ENCODE data around the gene DNAJB12.
A peak's percentile ranks its signal among the peaks of the same experiment; 100 is the strongest.
"Not testable (repeated sequence)": the region's sequence is repeated elsewhere in the genome, so short reads cannot be mapped to it uniquely, and the experiment has no call there.

DNAJB12 gene

GRCh38 chr10:72353028-72353964 is 1.4 kb downstream of the DNAJB12 start:
- no peak for DNase-seq (ENCODE audit: low read depth in 2 of 2)

DNA sequence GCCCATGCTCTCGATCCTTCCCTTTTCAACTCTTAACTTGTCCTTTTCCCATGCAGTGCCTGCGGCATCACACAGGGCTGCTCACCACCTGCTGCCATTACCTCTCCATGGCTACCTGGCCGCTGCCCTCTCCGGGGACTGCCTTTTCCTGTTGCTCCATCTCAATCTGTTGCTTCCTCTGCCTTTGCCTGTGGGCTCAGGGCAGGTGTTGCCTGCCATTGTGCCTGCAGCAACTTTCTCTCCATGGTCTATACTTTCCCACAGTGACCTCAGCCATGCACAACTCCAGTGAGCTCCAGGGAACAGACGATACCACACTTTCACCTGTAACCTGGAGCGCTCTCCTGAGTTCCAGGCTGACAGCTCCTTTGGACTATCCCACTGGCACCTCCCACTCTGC is 3.2 kb downstream of the DNAJB12 start:
- DNase-seq (ENCODE audit: low read depth in 2 of 2) = no peak

DNA sequence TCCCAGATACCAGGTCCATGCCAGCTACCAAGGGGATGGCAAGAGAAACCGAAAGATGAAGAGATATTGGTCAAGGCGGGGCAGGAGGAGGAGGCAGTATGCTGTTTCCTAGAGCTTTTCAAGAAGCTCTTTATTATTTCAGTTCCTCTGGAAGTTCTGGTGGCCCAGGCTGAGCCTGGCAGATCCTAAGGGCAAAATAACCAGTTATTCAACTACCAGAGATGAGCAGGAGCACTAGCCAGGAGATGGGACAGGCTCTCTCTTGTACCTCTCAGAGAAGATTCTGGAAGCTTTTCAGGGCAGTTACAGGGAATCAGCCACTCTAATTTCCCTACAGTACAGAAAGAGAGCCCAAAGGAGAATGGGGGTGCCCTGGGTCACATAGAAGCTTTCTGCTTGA is 5.3 kb downstream of the DNAJB12 start:
- no peak for DNase-seq (ENCODE audit: low read depth in 2 of 2)

- DNase-seq (ENCODE audit: low read depth in 2 of 2) = no peak
Observed at GRCh38 chr10:72348282-72348681, 6.4 kb downstream of the DNAJB12 start.

- DNase-seq (ENCODE audit: low read depth in 2 of 2) = not testable (repeated sequence)
Observed at GRCh38 chr10:72346117-72346516, 8.6 kb downstream of the DNAJB12 start.

DNA sequence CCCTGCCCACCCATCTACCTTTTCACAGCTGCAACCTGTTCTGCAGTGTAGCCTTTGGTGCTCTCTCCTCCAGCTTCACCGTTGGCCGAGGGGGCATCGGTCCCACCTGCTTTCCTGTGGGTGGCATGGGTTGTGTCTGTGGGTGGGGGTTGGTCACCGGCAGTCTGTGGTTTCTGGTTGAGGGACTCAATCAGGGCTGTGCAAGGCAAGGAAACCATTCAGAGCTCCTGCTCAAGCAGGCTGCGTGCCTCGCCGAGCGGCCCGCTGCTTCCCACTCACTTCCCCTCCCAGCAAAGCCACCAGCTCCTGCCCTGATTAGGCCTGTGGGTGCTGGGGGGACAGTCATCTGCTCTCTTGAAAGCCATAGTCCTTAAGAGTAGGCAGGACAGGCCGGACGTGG is 9.8 kb downstream of the DNAJB12 start:
- DNase-seq (ENCODE audit: low read depth in 2 of 2) = no peak

GRCh38 chr10:72342911-72343310 is 11.8 kb downstream of the DNAJB12 start:
- DNase-seq (ENCODE audit: low read depth in 2 of 2) = no peak

DNA sequence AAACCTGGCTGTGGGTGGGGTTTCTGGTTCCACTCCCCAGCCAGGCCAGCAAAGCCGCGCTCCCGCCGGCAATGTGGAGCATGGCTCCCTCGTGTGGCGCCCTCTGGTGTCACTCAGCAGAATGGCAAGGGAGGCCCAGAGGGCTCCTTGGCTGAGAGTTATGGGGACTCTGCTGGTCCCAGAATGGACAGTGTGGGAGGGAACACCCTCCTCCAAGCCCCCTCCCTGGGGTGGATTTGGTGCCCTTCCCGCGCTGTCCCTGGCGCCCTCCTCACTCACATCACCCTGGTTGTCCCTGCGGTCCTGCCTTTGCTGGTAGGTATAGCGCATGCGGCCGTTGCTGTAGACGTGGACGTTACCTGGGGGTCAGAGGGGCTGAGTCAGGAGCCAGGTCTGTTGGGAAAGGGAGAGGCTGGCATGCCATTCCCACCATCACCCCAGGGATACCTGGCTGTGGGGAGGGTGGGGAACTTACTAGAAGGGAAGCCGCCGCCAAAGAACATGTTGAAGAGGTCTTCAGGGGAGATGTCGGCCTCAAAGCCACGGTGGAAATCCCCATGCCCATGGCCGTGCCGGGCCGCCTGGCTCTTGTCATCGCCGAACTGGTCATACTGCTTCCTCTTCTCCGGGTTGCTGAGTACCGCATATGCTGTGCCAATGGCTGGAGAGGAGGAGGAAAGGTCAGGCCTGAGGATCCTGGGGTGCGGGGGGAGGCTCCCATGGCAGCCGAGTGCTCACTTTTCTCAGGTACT is 14.0 kb downstream of the DNAJB12 start:
- DNase-seq (ENCODE audit: low read depth in 2 of 2) = peak in 1 of 2 donors; percentile 59

- no peak for DNase-seq (ENCODE audit: low read depth in 2 of 2)
Observed at GRCh38 chr10:72338180-72338579, 16.5 kb downstream of the DNAJB12 start.

DNA sequence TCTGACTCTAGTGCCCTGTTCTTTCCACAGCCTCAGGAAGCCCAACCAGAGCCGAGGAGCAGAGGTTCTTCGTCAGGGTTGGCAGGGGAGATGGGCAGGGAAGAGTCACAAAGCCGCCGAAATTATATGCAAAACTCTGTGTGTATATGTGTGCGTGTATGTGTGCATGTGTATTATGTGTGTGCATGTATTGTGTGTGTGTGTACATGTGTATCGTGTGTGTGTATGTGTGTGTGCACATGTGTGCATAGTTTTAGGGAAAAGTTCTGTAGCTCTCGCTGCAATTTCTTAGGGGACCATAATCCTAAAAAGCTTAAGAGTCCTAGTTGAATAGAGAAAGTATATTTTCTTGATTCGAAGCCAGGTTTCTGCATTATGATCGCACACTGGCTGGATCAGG is 17.0 kb downstream of the DNAJB12 start:
- DNase-seq (ENCODE audit: low read depth in 2 of 2) = no peak

DNA sequence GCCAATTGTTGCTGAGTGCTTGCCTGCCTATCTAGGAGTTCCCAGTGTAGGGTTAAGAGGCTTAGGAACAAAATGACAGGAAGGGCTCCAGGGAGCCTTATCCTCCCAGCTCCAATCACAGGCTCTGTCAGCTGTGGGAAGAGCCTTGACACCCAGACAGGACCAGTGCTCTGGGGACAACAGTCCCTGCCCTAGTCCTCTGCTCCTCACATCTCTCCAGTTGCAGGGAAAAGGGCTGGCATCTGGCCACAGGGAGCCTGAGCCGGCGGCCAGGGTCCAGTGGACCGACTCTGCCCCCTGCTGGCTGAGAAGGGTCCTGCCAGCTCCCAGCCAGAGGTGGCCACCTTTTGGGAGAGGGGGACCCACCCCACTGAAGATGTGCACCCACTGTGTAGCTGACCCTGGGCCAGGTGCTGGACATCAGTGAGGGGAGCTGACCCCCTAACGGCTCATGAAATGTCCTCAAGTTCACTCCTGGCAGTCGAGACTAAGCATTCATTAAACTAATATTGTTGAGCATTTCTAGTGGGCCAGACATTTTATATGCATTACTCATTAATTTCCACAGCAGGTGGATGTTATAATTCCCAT is 17.6 kb downstream of the DNAJB12 start:
- peak in 1 of 2 donors; percentile 51 for DNase-seq (ENCODE audit: low read depth in 2 of 2)

GRCh38 chr10:72336259-72337038 is 18.3 kb downstream of the DNAJB12 start:
- no peak for DNase-seq (ENCODE audit: low read depth in 2 of 2)

DNA sequence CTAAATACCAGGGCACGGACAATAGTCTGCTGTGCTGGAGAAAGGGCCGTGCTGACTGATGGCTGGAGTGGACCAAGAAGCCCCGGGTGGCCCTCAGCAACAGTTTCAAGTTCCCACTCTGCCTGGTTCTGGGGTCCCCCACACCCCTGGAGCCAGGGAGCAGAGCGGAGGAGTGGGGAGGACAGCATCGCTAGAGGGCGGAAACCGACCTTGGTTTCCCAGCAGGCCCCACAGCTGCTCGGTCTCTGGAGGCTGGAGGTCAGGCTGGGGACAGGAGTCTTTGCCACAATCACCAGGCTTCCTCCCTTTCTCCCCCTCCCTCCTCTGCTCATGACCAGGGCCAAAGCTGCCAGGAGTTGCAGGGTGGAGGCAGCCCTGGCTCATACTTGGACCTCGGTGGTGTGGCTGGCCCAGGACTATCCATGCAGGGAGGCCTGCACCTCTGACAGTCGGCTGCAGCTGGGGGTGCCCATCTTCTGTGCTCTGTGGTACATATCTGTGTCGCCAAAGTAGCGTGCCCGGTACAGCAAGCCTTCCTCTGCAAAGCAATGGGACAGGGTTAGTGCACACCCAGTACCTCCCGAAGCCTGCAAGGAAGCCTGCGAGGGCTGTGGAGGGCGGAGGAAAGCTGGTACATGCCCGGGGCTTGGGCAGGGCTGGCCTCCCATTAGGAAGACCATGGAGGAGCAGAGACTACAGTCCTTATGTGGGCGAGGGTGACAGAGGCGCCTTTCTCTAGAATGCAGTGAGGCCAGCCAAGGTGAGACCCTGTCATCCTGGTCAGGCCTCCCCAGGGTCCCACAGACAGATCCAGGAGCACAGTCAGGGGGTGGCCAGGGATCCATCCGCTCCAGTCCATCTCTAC is 19.1 kb downstream of the DNAJB12 start:
- DNase-seq (ENCODE audit: low read depth in 2 of 2) = no peak

DNA sequence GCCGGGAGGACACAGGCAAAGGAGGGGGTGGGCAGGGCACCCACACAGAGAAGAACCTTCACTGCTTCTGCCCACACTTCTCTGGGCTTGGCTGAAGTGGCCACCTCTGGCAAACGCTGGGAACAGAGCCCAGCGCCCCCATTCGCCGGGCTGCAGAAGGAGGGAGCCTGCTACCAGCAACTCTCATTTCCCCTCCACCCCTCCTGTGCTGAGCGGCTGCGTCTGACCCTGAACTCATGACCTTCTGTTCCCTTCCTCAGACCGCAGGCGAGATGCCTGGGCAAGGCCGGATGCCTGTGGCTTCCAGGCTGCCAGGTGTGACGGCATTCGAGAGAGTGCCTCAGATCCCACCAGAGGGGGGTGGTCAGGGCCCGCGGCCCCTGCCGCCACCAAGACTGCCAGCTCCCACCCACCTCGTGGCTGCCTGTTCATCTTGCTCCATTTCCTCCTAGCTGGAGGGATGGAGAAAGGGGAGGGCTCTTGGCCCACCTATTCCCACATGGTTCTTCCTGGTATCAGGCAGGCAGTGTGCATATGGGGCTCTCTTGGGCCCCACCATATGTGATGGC is 19.8 kb downstream of the DNAJB12 start:
- DNase-seq (ENCODE audit: low read depth in 2 of 2) = no peak

GRCh38 chr10:72334196-72334824 is 20.4 kb downstream of the DNAJB12 start:
- DNase-seq (ENCODE audit: low read depth in 2 of 2) = no peak

GRCh38 chr10:72333112-72334015 is 21.4 kb downstream of the DNAJB12 start:
- DNase-seq (ENCODE audit: low read depth in 2 of 2) = no peak

DNA sequence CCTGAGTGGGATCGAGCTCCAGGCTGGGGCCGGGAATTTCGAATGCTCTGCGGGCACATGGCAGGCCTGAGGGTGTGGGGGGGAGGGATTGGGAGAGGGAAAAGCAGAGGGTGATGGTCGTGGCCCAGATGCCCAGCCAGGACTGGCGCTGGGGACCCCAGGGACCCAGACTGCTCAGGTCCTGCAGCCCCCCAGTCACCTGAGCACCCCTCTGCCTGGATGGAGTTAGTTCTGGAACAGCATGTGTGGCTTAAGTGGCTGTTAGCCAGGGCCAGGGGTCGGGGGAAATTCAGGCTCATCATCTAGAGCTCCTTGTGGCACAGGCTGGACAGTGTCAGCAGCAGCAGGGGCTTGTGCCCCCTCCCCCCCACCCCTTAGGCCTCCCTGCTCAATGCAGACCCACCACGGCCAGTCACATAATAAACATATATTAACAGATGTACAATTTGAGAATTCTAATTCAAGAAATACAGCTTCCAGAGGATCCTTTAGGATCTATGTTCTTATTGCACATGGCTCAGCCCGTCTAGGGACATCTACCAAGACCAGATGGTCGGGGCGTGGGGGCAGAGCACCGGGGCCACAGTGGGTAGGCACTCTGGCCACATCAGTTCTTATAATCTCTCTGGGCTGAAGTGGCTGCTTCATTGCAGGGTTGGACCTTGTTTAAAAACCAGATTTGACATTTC is 22.2 kb downstream of the DNAJB12 start:
- DNase-seq (ENCODE audit: low read depth in 2 of 2) = no peak

All from stimulated activated CD4-positive, alpha-beta T cell treated with anti-CD3 and anti-CD28 coated beads, Interleukin-1b, Interleukin-23, amount 100 ng/mL, for 1 hour (primary cell).